Measurements from ENCODE around the gene PSMB11.
"Not testable (repeated sequence)": the region's sequence is repeated elsewhere in the genome, so short reads cannot be mapped to it uniquely, and the experiment has no call there.

PSMB11 gene

GRCh38 chr14:23013054-23013748 is 28.8 kb upstream of the PSMB11 start:
- no peak overlapping the region for H3K4me3 ChIP-seq (ENCODE audit: low read length)
- TF ChIP-seq EZH2phosphoT487 (IDR thresholded peaks at IDR 0.05; ENCODE audit: low read depth) (no peak), CTCF (IDR thresholded peaks at IDR 0.05; ENCODE audit: low read depth, low read length) (no peak)
- H3K27ac ChIP-seq (ENCODE audit: low read length) = no peak overlapping the region
- peaks cover 17% of the 10 kb centered on the region for H3K4me1 ChIP-seq (ENCODE audit: low read length)
- no peaks in the 10 kb centered on the region for H3K36me3 ChIP-seq (replicated peaks; ENCODE audit: low read depth, low read length)
- no peaks in the 10 kb centered on the region for H4K20me1 ChIP-seq (ENCODE audit: insufficient read depth, low read length)
- no peak overlapping the region for H3K9ac ChIP-seq (ENCODE audit: low read length)
- no peak overlapping the region for H2AFZ ChIP-seq (ENCODE audit: low read depth, low read length)
- no peaks in the 10 kb centered on the region for H3K27me3 ChIP-seq (ENCODE audit: low read depth, low read length)
- no peaks in the 10 kb centered on the region for H3K9me3 ChIP-seq (ENCODE audit: insufficient read depth, low read length)
- H3K79me2 ChIP-seq (ENCODE audit: low read length) = 0 out of 2 replicates have a peak, but pooled peaks cover 2% of the 10 kb centered on the region
- no peak overlapping the region for H3K4me2 ChIP-seq (ENCODE audit: low read length)

- H3K9ac ChIP-seq (ENCODE audit: low read length); H3K36me3 ChIP-seq (replicated peaks; ENCODE audit: low read depth, low read length); H3K79me2 ChIP-seq (ENCODE audit: low read length); H4K20me1 ChIP-seq (ENCODE audit: insufficient read depth, low read length); H2AFZ ChIP-seq (ENCODE audit: low read depth, low read length); H3K9me3 ChIP-seq (ENCODE audit: insufficient read depth, low read length); H3K27me3 ChIP-seq (ENCODE audit: low read depth, low read length); H3K4me2 ChIP-seq (ENCODE audit: low read length); H3K4me3 ChIP-seq (ENCODE audit: low read length); H3K27ac ChIP-seq (ENCODE audit: low read length): not testable (repeated sequence)
- H3K4me1 ChIP-seq (ENCODE audit: low read length) = peaks cover 12% of the 10 kb centered on the region
Measured at GRCh38 chr14:23013749-23014054, 28.3 kb upstream of the PSMB11 start.

- Histone ChIP-seq H3K4me2 (ENCODE audit: low read length) (no peak overlapping the region), H3K36me3 (replicated peaks; ENCODE audit: low read depth, low read length) (no peaks in the 10 kb centered on the region), H3K9me3 (ENCODE audit: insufficient read depth, low read length) (no peaks in the 10 kb centered on the region), H3K27ac (ENCODE audit: low read length) (no peak overlapping the region), H3K9ac (ENCODE audit: low read length) (no peak overlapping the region), H2AFZ (ENCODE audit: low read depth, low read length) (no peak overlapping the region), H3K79me2 (ENCODE audit: low read length) (no peaks in the 10 kb centered on the region), H3K4me1 (ENCODE audit: low read length) (no peaks in the 10 kb centered on the region), H3K27me3 (ENCODE audit: low read depth, low read length) (no peaks in the 10 kb centered on the region), H4K20me1 (ENCODE audit: insufficient read depth, low read length) (no peaks in the 10 kb centered on the region), H3K4me3 (ENCODE audit: low read length) (no peak overlapping the region)
- TF ChIP-seq EZH2phosphoT487 (IDR thresholded peaks at IDR 0.05; ENCODE audit: low read depth) = no peak
- no peak for TF ChIP-seq CTCF (IDR thresholded peaks at IDR 0.05; ENCODE audit: low read depth, low read length)
Measured at GRCh38 chr14:23015618-23016017, 26.4 kb upstream of the PSMB11 start.

GRCh38 chr14:23017091-23017490 is 24.9 kb upstream of the PSMB11 start:
- Histone ChIP-seq H3K79me2 (ENCODE audit: low read length) (no peaks in the 10 kb centered on the region), H3K36me3 (replicated peaks; ENCODE audit: low read depth, low read length) (no peaks in the 10 kb centered on the region), H3K27me3 (ENCODE audit: low read depth, low read length) (no peaks in the 10 kb centered on the region), H3K9ac (ENCODE audit: low read length) (no peak overlapping the region), H3K9me3 (ENCODE audit: insufficient read depth, low read length) (no peaks in the 10 kb centered on the region), H2AFZ (ENCODE audit: low read depth, low read length) (no peak overlapping the region), H3K4me2 (ENCODE audit: low read length) (no peak overlapping the region), H3K27ac (ENCODE audit: low read length) (no peak overlapping the region), H3K4me1 (ENCODE audit: low read length) (no peaks in the 10 kb centered on the region), H3K4me3 (ENCODE audit: low read length) (no peak overlapping the region), H4K20me1 (ENCODE audit: insufficient read depth, low read length) (no peaks in the 10 kb centered on the region)
- TF ChIP-seq EZH2phosphoT487 (IDR thresholded peaks at IDR 0.05; ENCODE audit: low read depth) (no peak), CTCF (IDR thresholded peaks at IDR 0.05; ENCODE audit: low read depth, low read length) (no peak)
